ENCODE measurements around the gene CAMTA1. TPM values are rescaled to one million over a fixed set of nuclear protein-coding genes. Genes with fewer than 3 reads are reported as not detected.

The CAMTA1 gene
- total and polyA plus RNA-seq, 9 of the 15 experiments (the other 6 are each of a cell fraction or from before 2014, with no cell fraction given): 43.9 to 161 (median 65.9) TPM

GRCh38 chr1:7248549-7249199 is 463.4 kb downstream of the CAMTA1 start:
- WGBS (ENCODE audit: insufficient coverage, low coverage, missing lambda C conversion rate): under 1% methylated on average over 13 of the region's 13 CpGs
- Histone ChIP-seq H3K4me1 (replicated peaks in 1 of 2; ENCODE audit: control insufficient read depth in 2 of 2, insufficient read depth in 2 of 2, low read length in 2 of 2) (no peaks in the 10 kb centered on the region), H3K27me3 (ENCODE audit: control insufficient read depth in 2 of 2, insufficient read depth in 2 of 2, low read length in 2 of 2) (peaks cover 42 to 64% of the 10 kb centered on the region in 2 experiments), H3K79me2 (ENCODE audit: control insufficient read depth, insufficient read depth, low read length) (no peaks in the 10 kb centered on the region), H3K9ac (ENCODE audit: insufficient read depth in 1 of 2, low read depth in 2 of 2, low read length in 2 of 2) (no peak overlapping the region), H3K4me3 (no peak overlapping the region), H3K9me1 (ENCODE audit: control insufficient read depth, insufficient read depth, low read length) (no peaks in the 10 kb centered on the region), H2AFZ (ENCODE audit: low read depth, low read length) (no peak overlapping the region), H4K20me1 (replicated peaks; ENCODE audit: control insufficient read depth, insufficient read depth, low read length) (peaks cover 13% of the 10 kb centered on the region; the same call in 1 of the 2 replicates), H3K9me3 (replicated peaks; ENCODE audit: control insufficient read depth, insufficient read depth, low read depth, low read length) (no peaks in the 10 kb centered on the region), H3K4me2 (ENCODE audit: insufficient read depth, low read length) (no peak overlapping the region), H3K27ac (ENCODE audit: extremely low read depth, low read depth, low read length) (no peak overlapping the region), H3K36me3 (ENCODE audit: control insufficient read depth, insufficient read depth, low read length) (no peaks in the 10 kb centered on the region)
- intact Hi-C loops (cut with micrococcal nuclease) (no loop called here), in situ Hi-C loops (cut with MboI) (no loop called here)
- ChIA-PET CTCF (ENCODE audit: low intra/inter-chr PET ratio) (no interaction called here), POLR2A (interaction anchor here (0.9 kb wide), 1 partner anchor 10 kb away, joined by 3 read pairs; no protein-coding TSS in a partner anchor)
- no peak for ATAC-seq
- TF ChIP-seq ZNF518B (CRISPR knock-in tag; IDR thresholded peaks at IDR 0.05): no peak
- TF ChIP-seq CHD2 (IDR thresholded peaks at IDR 0.05; ENCODE audit: low read depth, low read length): no peak
- TF ChIP-seq DNMT1 (IDR thresholded peaks at IDR 0.05): no peak
- TF ChIP-seq MTA3 (IDR thresholded peaks at IDR 0.05; ENCODE audit: borderline replicate concordance): no peak
- TF ChIP-seq, protein P1, sequence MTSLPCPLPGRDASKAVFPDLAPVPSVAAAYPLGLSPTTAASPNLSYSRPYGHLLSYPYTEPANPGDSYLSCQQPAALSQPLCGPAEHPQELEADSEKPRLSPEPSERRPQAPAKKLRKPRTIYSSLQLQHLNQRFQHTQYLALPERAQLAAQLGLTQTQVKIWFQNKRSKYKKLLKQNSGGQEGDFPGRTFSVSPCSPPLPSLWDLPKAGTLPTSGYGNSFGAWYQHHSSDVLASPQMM (CRISPR knock-in tag; IDR thresholded peaks at IDR 0.05): no peak
- no peak for TF ChIP-seq ARHGAP35 (IDR thresholded peaks at IDR 0.05; ENCODE audit: partially characterized antibody)
- TF ChIP-seq KDM5B (IDR thresholded peaks at IDR 0.05; ENCODE audit: insufficient replicate concordance, low read depth, low read length): no peak
- DNase-seq (ENCODE audit: extremely low read depth in 1 of 4, low spot score in 3 of 4): no peak
- no peak for FAIRE-seq
- BruUV-seq (replicated peaks): no TSS peak
